Stimulated activated CD8-positive, alpha-beta memory T cell treated with anti-CD3 and anti-CD28 coated beads, Interleukin-15, amount 100 ng/mL, for 48 hours (primary cell): ENCODE measurements around the gene LMO2.
"Not testable (repeated sequence)": the region's sequence is repeated elsewhere in the genome, so short reads cannot be mapped to it uniquely, and the experiment has no call there.

Source experiments
- DNase-seq, 2 donors: peaks; one replicate each; pipeline ENCODE4 v3.0.0-alpha.2; 2020; ENCODE audit warnings: low read depth in 2 of 2

LMO2 gene

DNA sequence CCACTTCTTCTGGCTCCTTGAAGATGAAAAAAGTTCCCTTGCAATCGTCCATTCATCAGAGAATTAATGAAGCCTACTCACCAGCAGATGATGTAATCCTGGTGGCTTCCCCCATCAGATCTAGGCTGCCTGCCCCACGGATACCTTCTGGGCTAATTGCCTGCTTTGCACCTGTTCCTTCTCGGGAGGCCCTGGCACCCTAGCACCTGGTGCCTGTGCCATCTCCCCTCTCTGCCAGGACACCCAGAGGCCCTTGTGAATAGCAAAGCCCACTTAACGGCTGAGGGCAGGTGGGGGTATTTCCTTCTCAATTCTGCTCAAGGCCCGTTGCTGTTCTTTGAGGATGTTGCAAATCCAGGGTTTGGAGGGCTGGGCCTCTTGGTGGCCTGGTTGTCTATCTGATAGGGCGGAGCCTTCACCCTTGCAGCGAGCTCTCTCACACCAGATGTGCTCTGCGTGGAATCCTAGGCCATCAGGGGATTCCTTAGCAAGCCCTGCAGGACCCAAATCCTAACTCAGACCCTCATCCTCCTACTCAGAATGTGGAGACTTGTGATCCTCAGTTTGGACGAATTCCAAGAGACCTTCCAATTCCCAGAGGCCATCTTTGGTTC, at the start of gene LMO2:
LMO2 (minus strand) TSS at position 363 of the 614 bp plus-strand sequence. CDS start 22,360 bp downstream, outside the sequence.
- no peak for DNase-seq

GRCh38 chr11:33940538-33940815, 48.6 kb upstream of the LMO2 start:
- DNase-seq = no peak

DNA sequence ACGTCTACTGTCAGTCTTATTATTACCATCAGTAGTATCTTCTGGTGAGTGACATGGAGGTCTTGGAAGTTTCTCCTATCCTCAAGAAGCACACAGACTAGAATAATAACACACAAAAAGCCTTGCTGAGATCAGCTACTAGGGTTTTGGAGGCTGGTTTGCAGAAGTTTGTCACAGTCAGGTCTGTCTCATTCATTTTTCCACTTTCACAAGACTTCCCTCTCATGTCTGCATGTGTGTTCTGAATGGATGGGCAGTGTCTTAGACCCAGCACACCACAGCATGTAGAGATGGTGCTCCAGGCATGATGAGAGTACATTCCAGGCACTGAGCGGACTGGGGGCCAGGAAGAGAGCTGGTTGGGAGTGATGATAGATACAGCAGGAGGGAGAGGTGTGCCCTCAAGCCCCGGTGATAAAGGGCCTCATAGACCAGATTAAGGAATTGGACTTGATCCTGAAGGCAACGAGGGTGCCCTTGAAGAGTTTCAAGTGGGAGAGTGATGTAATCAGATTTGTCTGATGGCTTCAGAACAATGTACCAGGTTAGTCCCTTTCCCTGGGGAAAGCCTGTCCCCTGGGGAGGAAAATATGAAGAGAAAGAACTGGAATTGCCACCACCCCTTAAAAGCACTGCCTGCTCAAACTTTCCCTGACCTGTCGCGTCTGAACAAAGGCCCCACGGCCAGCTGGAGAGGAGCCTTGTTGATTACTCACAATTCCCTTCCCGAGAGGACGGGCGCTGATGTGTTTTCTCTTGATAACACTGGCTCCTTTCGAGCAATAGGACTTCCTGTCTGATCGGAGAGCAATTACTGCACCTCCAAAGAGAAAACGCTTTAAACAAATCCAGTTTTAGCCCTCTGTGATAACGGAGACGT, 45.1 kb upstream of the LMO2 start:
- no peak for DNase-seq

GRCh38 chr11:33935461-33936456, 43.9 kb upstream of the LMO2 start:
- DNase-seq = no peak

GRCh38 chr11:33935005-33935404, 43.1 kb upstream of the LMO2 start:
- DNase-seq = no peak

GRCh38 chr11:33934450-33934849, 42.6 kb upstream of the LMO2 start:
- DNase-seq = no peak

GRCh38 chr11:33933602-33934001, 41.7 kb upstream of the LMO2 start:
- no peak for DNase-seq

DNA sequence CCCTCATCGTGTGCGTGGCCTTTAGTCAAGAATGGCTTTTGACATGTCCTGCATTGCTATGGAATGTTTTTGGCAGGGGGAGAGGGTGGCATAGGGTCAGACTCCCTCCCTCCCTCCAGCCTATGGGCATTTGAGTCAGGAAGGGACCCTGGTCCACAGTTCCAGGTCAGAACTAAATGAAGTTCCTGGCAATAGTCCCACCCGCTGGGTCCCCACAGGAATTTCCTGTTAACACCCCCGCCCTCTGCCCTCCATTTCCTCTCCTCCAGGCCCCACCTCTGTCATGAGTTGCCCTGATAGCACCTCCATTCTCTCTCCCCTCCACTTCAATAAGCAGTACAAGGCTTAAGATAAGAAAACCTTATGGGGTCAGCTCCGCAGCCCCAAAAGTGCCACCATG, 40.8 kb upstream of the LMO2 start:
- no peak for DNase-seq

DNA sequence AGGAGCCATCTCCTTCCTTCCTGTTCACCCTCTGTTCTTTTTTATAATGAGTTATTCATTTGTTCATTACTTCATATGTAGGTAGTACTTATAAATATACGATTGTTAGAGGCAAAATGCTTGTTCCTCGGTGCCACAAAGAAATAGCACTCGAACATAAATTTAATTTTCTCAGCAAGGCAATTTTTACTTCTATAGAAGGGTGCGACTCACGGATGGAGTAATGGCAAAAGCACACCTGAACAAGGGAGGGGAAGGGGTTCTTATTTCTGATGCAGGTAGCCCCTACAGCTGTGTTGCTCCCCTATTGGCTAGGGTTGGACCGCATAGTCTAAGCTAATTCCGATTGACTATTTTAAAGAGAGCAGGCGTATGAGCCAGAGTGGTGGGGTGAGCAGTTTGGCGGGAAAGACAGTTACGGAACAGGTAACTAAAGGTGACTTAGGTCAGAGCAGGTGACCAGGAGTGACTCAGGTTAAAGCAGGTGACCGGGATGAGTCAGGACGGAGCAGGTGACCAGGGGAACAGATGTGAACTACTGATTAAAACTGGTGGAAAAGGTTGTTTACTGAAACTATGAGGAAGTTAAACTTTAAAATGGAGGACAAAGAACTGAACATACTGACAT, 40.0 kb upstream of the LMO2 start:
- DNase-seq = not testable (repeated sequence)

DNA sequence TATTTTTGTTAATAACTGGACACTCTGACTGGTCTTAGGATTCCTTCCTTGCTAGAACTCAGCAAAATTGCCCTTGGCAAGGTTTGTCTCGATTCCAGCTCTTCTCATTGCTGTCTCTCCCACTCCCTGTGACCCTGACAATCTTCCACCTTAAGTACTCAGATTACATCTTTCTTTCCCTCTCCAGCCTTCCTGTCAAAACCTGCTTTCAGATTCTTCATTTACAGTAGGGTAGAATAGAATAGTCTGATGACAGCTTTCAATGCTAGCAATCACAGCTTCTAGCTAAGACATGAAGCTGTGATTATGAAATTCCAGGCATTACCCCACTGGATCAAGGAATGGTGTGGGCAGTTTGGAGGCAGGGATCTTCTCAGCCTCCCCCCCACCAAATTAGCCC, 39.2 kb upstream of the LMO2 start:
- no peak for DNase-seq

DNA sequence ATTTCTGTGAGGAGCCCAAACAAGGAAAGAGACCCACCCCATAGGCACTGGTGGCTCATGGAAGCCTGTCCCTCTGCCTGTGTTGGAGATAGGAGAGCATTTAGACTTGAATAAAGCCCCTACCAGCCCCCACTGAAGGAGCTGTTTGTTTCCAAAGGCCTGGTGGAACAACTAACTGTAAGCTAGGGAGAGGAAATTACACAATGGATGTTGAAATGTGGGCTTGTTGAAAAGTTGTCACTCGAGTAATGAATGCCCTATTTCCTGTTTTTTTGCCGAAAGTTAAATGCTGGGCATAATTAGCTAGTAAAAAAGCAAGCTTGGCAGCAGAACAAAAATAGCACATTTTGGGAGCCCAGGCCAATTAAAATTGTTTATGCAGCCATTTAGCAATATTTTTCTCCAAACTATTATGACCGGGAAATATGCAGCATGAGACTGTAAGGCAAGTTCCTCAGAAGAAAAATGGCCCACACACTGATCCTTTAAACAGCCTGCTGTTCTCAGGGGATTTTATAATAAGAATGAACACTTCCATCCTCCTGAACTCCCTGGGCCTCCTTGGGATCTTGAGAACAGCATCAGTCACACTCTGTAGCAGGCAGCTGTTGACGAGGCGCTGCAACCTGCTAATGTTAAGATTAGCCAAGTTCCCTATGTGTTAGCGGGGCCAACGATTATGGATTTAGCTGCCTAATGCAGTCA, 38.6 kb upstream of the LMO2 start:
- DNase-seq = no peak

DNA sequence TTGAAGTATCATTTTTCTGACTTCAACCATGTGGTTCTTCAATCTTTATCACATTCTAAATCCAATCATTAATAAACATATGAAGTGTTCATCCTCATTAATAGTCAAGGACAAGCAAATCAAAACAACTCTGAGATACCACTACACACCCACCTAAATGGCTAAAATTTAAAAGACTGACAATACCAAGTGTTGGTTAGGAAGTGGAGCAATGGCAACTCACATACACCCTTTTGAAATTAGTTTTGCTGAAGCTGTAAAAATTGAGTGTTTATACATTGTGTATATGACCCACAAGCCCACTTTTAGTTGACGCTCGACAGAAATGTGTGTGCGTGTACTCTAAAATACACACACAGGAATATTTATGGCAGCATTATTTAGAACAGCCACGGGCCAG, 36.7 kb upstream of the LMO2 start:
- no peak for DNase-seq

DNA sequence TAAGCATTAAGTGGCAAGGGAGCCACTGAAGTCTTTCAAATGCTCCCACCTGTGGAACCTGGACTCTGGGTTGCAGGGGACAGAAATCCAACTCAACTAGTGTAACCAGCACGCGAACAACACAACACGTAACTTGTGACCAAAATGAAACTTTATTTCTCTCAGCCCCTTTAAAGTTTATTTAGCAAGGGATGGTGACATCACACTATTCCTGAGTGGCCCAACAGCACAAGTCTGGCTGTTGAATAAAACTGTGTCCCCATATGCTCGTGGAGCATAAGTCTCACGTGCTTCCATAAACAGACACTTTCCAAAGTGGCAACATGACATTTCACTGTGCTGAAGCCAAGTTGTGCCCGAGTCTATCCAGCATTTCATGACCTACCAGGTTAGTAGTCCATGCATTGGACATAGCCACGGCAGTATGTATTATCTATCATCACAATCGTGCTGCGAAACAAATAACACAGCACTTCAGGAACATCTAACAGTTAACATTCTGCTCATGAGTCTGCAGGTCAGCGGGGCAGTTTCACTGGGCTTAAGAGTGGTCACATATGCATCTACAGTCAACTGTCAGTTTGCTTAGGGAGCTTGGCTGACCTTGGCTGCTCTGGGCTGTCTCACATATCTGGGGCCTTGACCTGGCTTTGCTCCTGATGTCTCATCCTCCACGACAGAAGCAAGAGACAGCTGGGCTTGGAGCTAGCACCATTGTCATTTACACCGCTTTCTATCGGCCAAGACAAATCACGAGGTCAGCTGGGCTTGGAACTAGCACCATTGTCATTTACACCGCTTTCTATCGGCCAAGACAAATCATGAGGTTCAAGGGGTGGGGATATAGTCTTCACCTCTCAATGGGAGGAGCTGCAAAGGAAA, 35.0 kb upstream of the LMO2 start:
- no peak for DNase-seq

DNA sequence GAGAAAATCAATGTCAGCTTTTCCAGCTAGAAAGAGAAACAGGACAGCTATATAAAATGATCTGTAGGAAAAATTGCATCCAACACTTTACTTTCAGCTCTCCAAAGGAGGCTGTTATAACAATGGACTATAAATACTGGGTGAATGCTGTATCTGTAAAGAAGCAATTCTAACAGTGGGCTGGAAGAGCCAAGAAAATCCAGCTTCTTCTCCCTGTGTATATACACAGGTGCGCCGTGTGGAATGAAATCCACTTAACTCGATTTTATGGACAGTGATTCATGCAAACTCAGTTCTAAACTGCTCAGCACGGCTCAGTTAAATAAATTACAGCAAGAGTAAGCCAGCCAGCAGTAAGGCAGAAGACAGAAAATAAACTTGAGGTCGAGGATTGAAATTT, 32.5 kb upstream of the LMO2 start:
- no peak for DNase-seq

DNA sequence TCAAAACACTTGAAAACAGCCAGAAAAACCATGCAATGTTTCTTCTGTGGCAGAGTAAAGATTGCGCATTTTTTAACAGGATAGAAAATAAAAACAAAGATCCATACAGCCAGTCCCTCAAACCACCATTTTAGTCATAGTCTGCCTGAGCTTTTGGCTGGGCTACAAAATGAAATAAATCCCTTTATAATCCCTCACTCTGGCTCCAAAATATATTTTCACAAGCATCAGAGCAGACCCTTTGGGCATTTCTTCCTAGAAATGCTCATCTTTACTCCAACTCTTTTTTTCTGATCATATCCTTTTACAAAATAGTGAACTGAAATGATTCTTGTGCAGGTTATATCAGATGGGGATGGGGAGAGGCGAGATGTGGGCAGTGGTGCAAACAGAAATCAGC, 31.8 kb upstream of the LMO2 start:
- DNase-seq = no peak

GRCh38 chr11:33920838-33921613, 29.1 kb upstream of the LMO2 start:
- peak in 1 of 2 donors; percentile 32 for DNase-seq

DNA sequence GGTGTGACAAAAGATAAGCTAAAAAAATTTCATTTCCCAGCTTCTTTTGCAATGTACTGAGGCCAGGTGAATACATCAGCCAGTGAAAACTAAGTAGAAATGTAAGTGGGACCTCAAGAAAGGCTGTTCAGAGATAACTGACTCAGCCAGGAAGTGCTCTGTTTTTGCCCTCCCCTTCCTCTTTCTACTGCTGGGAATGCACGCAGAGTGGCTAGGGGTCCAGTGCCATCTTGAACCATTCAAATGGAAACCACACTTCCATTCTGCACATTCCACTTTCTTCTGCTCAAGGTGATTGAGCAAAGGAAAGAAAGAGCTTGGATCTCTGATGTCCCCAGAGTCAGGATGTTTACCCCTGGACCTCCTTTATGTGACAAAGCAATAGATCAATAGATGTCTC, 27.8 kb upstream of the LMO2 start:
- no peak for DNase-seq

GRCh38 chr11:33917402-33917801, 25.5 kb upstream of the LMO2 start:
- not testable (repeated sequence) for DNase-seq

DNA sequence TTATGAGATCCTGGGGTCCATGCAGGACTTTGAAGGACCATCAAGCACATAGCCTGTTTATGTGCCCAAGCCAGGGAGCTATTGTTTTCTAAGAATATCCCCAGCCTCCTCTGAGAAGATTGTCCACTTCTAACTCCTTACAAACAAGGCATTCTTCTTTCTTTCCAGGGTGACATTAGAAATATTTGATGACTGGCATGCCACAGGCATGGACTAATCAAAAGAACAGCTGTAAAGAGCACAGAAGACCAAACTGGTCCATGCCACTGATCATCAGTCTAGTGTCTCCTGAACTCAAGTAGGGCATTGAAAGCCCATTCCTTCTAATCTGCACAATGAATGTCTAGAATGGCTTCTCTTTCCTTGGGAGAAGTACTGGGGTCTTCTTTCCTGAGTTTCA, 24.9 kb upstream of the LMO2 start:
- no peak for DNase-seq
